CD4-positive, alpha-beta memory T cell (primary cell): Measurements from ENCODE around the gene SMIM36. TPM values are rescaled to one million over a fixed set of nuclear protein-coding genes. Genes with fewer than 3 reads are reported as not detected.
A peak's percentile ranks its signal among the peaks of the same experiment; 100 is the strongest.

Source experiments
- CTCF ChIA-PET: fragments of 350-600 bp; sonication (Branson Sonifier 250); formaldehyde crosslinking; loops from one replicate; lab custom pipeline; 2021; ENCODE audit warnings: inconsistent platforms; ENCODE audit not compliant: partially characterized antibody; lab: Charles Lee
- POLR2A ChIA-PET: fragments of 350-600 bp; sonication (Branson Sonifier 250); formaldehyde crosslinking; loops from one replicate; lab custom pipeline; 2021; ENCODE audit not compliant: partially characterized antibody; lab: Charles Lee
- DNase-seq, 5 donors: peaks; one replicate each; pipeline versions ENCODE4 v3.0.0 to v3.0.0-alpha.2; 2020 to 2022; ENCODE audit warnings: mixed read lengths in 1 of 5
- H3K27ac ChIP-seq: one replicate; pipeline ENCODE4 v1.7.0; 2013; ENCODE audit warnings: low read depth, low read length
- H3K27me3 ChIP-seq: 2 replicates; pipeline ENCODE4 v1.7.0; 2013; ENCODE audit warnings: mild to moderate bottlenecking, low read length, moderate library complexity; ENCODE audit not compliant: insufficient read depth
- H3K36me3 ChIP-seq: 2 replicates; pipeline ENCODE4 v1.7.0; 2013; ENCODE audit warnings: mild to moderate bottlenecking, low read length, moderate library complexity; ENCODE audit not compliant: insufficient read depth
- H3K4me1 ChIP-seq: 2 replicates; pipeline ENCODE4 v1.7.0; 2013; ENCODE audit warnings: mild to moderate bottlenecking, low read length, moderate library complexity; ENCODE audit not compliant: insufficient read depth
- H3K4me3 ChIP-seq, 2 donors: one replicate each; pipeline ENCODE4 v1.7.0; 2013; ENCODE audit warnings: low read length in 2 of 2, mild to moderate bottlenecking in 1 of 2
- H3K9me3 ChIP-seq, 2 donors: one replicate each; pipeline ENCODE4 v1.7.0; 2013; ENCODE audit warnings: low read length in 2 of 2, control low read depth in 1 of 2; ENCODE audit not compliant: control insufficient read depth in 1 of 2
- H3K27ac Mint-ChIP-seq, 7 donors: one replicate each; pipeline ENCODE4 v1.8.0; 2020 to 2021; ENCODE audit warnings: mixed read lengths in 7 of 7, mild to moderate bottlenecking in 6 of 7, inconsistent platforms in 3 of 7, moderate library complexity in 3 of 7
- H3K27me3 Mint-ChIP-seq, 2 donors: one replicate each; pipeline ENCODE4 v1.8.0; 2020 to 2021; ENCODE audit warnings: mixed read lengths in 2 of 2
- H3K36me3 Mint-ChIP-seq, 2 donors: one replicate each; pipeline ENCODE4 v1.8.0; 2020 to 2021; ENCODE audit warnings: mixed read lengths in 2 of 2, inconsistent platforms in 1 of 2, mild to moderate bottlenecking in 1 of 2
- H3K4me1 Mint-ChIP-seq, 4 donors: one replicate each; pipeline ENCODE4 v1.8.0; 2020 to 2021; ENCODE audit warnings: mixed read lengths in 4 of 4, mild to moderate bottlenecking in 1 of 4
- H3K4me3 Mint-ChIP-seq, 8 donors: one replicate each; pipeline ENCODE4 v1.8.0; 2020 to 2021; ENCODE audit warnings: mixed read lengths in 8 of 8, mild to moderate bottlenecking in 7 of 8, moderate library complexity in 6 of 8, inconsistent platforms in 3 of 8
- H3K9me3 Mint-ChIP-seq, 8 donors: one replicate each; pipeline ENCODE4 v1.8.0; 2020 to 2021; ENCODE audit warnings: mixed read lengths in 8 of 8, mild to moderate bottlenecking in 5 of 8, inconsistent platforms in 3 of 8, moderate library complexity in 1 of 8
- intact Hi-C: fragments of 100-400 bp; cut with micrococcal nuclease; formaldehyde crosslinking; loops from one replicate; pipeline ENCODE4 v1.15.1; 2023
- polyA plus RNA-seq, 2 donors: library from polyadenylated mRNA; unstranded; fragments of 300-500 nt; fragmentation: Illumina TruSeq; gene quantifications; one replicate each; pipeline ENCODE4 v1.2.3, GENCODE V29; 2021
- total RNA-seq, 2 experiments: library from RNA; stranded (reverse); gene quantifications; one replicate each; pipeline ENCODE4 v1.2.3, GENCODE V29; 2021

SMIM36 gene
- not detected for total RNA-seq
- polyA plus RNA-seq, result not detected

GRCh38 chr17:55510986-55511721 is at the start of gene SMIM36:
Gene SMIM36, minus strand, starts transcription at chr17:55511452.
- no peak within 1 kb of the TSS for H3K4me3 Mint-ChIP-seq
- H3K4me1 ChIP-seq, result no peaks in the 10 kb centered on the region
- H3K27ac ChIP-seq, result no peak within 1 kb of the TSS
- peaks cover under 1 to 4% of the 10 kb centered on the region in 2 donors for H3K27me3 Mint-ChIP-seq
- no peaks in the 10 kb centered on the region for H3K36me3 ChIP-seq
- POLR2A ChIA-PET, result no interaction called here
- no peak within 1 kb of the TSS for H3K27ac Mint-ChIP-seq
- no peak within 1 kb of the TSS for H3K4me3 ChIP-seq
- H3K9me3 Mint-ChIP-seq, result peaks cover 0 to 3% (median 0%) of the 10 kb centered on the region in 8 donors
- peaks cover 0 to 3% (median 0%) of the 10 kb centered on the region in 4 donors for H3K4me1 Mint-ChIP-seq
- no peaks in the 10 kb centered on the region for H3K9me3 ChIP-seq
- peaks cover 6% of the 10 kb centered on the region for H3K27me3 ChIP-seq
- no peak for DNase-seq
- CTCF ChIA-PET, result interaction anchor here (1.1 to 2.3 kb wide), 5 partner anchors 18 to 518 kb away, joined by 3 to 6 read pairs (median 5); no protein-coding TSS in a partner anchor
- H3K36me3 Mint-ChIP-seq, result no peaks in the 10 kb centered on the region
- intact Hi-C loops, result no loop called here

GRCh38 chr17:55555772-55556171 is 44.5 kb upstream of the SMIM36 start:
- Histone ChIP-seq H3K9me3 (no peaks in the 10 kb centered on the region), H3K36me3 (no peaks in the 10 kb centered on the region), H3K27me3 (no peaks in the 10 kb centered on the region), H3K27ac (no peak overlapping the region), H3K4me1 (no peaks in the 10 kb centered on the region), H3K4me3 (no peak overlapping the region)
- intact Hi-C loops, result no loop called here
- Mint-ChIP-seq H3K4me3 (no peak overlapping the region), H3K9me3 (peaks cover 0 to 2% (median 0%) of the 10 kb centered on the region in 8 donors), H3K36me3 (no peaks in the 10 kb centered on the region), H3K27me3 (peaks cover 2 to 5% of the 10 kb centered on the region in 2 donors), H3K27ac (no peak overlapping the region), H3K4me1 (no peaks in the 10 kb centered on the region)
- CTCF ChIA-PET, result no interaction called here
- POLR2A ChIA-PET, result no interaction called here
- no peak for DNase-seq

- intact Hi-C loops, result loop anchor here (1.0 to 5.0 kb wide), 3 partner anchors 38 to 168 kb away; no protein-coding TSS in a partner anchor
- CTCF ChIA-PET, result interaction anchor here (1.1 to 2.4 kb wide), 4 partner anchors 16 to 61 kb away, joined by 4 to 13 read pairs (median 6); no protein-coding TSS in a partner anchor
- DNase-seq, result peak in 1 of 5 donors; percentile 5
Observed at GRCh38 chr17:55549140-55549539, 37.9 kb upstream of the SMIM36 start.

GRCh38 chr17:55546991-55547664 is 35.9 kb upstream of the SMIM36 start:
- DNase-seq, result no peak
- no peak overlapping the region for H3K4me3 ChIP-seq
- ChIA-PET POLR2A (no interaction called here), CTCF (interaction anchor here (2.1 to 2.4 kb wide), 2 partner anchors 13 to 54 kb away, joined by 8 to 13 read pairs; no protein-coding TSS in a partner anchor)
- peaks cover 0 to 1% (median 0%) of the 10 kb centered on the region in 4 donors for H3K4me1 Mint-ChIP-seq
- H3K4me1 ChIP-seq, result no peaks in the 10 kb centered on the region
- no peak overlapping the region for H3K27ac ChIP-seq
- H3K27ac Mint-ChIP-seq, result peak overlapping the region in 1 of 7 donors; percentile 3
- no peak overlapping the region for H3K4me3 Mint-ChIP-seq
- no peaks in the 10 kb centered on the region for H3K36me3 ChIP-seq
- intact Hi-C loops, result loop anchor here (5.0 kb wide), 2 partner anchors 40 to 170 kb away; no protein-coding TSS in a partner anchor
- no peaks in the 10 kb centered on the region for H3K9me3 ChIP-seq
- H3K27me3 ChIP-seq, result no peaks in the 10 kb centered on the region
- peaks cover 0 to 9% (median 3%) of the 10 kb centered on the region in 8 donors for H3K9me3 Mint-ChIP-seq
- H3K36me3 Mint-ChIP-seq, result no peaks in the 10 kb centered on the region
- H3K27me3 Mint-ChIP-seq, result peaks cover 7 to 21% of the 10 kb centered on the region in 2 donors

More at GRCh38 chr17:55549140-55549539, 37.9 kb upstream of the SMIM36 start:
- Mint-ChIP-seq H3K9me3 (peaks cover 0 to 4% (median 0%) of the 10 kb centered on the region in 8 donors), H3K4me1 (peaks cover 0 to 1% (median 0%) of the 10 kb centered on the region in 4 donors), H3K4me3 (no peak overlapping the region), H3K27me3 (peaks cover 4 to 12% of the 10 kb centered on the region in 2 donors), H3K27ac (no peak overlapping the region), H3K36me3 (no peaks in the 10 kb centered on the region)
- H3K4me1 ChIP-seq, result no peaks in the 10 kb centered on the region
- POLR2A ChIA-PET, result interaction anchor here (1.1 kb wide), 1 partner anchor 53 kb away, joined by 3 read pairs; no protein-coding TSS in a partner anchor
- H3K27me3 ChIP-seq, result no peaks in the 10 kb centered on the region
- H3K36me3 ChIP-seq, result no peaks in the 10 kb centered on the region
- no peaks in the 10 kb centered on the region for H3K9me3 ChIP-seq
- H3K27ac ChIP-seq, result no peak overlapping the region
- no peak overlapping the region for H3K4me3 ChIP-seq

GRCh38 chr17:55546481-55546880 is 35.2 kb upstream of the SMIM36 start:
- intact Hi-C loops, result loop anchor here (5.0 kb wide), 2 partner anchors 41 to 171 kb away; no protein-coding TSS in a partner anchor
- no peak overlapping the region for H3K27ac ChIP-seq
- DNase-seq, result no peak
- Mint-ChIP-seq H3K9me3 (peaks cover 0 to 9% (median 3%) of the 10 kb centered on the region in 8 donors), H3K36me3 (no peaks in the 10 kb centered on the region), H3K4me3 (no peak overlapping the region), H3K27me3 (peaks cover 9 to 21% of the 10 kb centered on the region in 2 donors), H3K4me1 (peaks cover 0 to 1% (median 0%) of the 10 kb centered on the region in 4 donors), H3K27ac (no peak overlapping the region)
- no peaks in the 10 kb centered on the region for H3K9me3 ChIP-seq
- ChIA-PET CTCF (interaction anchor here (0.6 to 2.4 kb wide), 3 partner anchors 13 to 158 kb away, joined by 3 to 8 read pairs (median 3); no protein-coding TSS in a partner anchor), POLR2A (no interaction called here)
- H3K4me1 ChIP-seq, result no peaks in the 10 kb centered on the region
- no peaks in the 10 kb centered on the region for H3K36me3 ChIP-seq
- no peak overlapping the region for H3K4me3 ChIP-seq
- H3K27me3 ChIP-seq, result no peaks in the 10 kb centered on the region

GRCh38 chr17:55545806-55546205 is 34.6 kb upstream of the SMIM36 start:
- Mint-ChIP-seq H3K27me3 (peaks cover 9 to 21% of the 10 kb centered on the region in 2 donors), H3K9me3 (peaks cover 0 to 9% (median 3%) of the 10 kb centered on the region in 8 donors), H3K27ac (no peak overlapping the region), H3K4me1 (peaks cover 0 to 1% (median 0%) of the 10 kb centered on the region in 4 donors), H3K36me3 (no peaks in the 10 kb centered on the region), H3K4me3 (no peak overlapping the region)
- no peak overlapping the region for H3K4me3 ChIP-seq
- no peaks in the 10 kb centered on the region for H3K4me1 ChIP-seq
- ChIA-PET POLR2A (no interaction called here), CTCF (interaction anchor here (0.6 to 1.8 kb wide), 4 partner anchors 12 to 159 kb away, joined by 3 to 4 read pairs (median 3); no protein-coding TSS in a partner anchor)
- DNase-seq, result no peak
- intact Hi-C loops, result loop anchor here (5.0 kb wide), 2 partner anchors 41 to 171 kb away; no protein-coding TSS in a partner anchor
- H3K36me3 ChIP-seq, result no peaks in the 10 kb centered on the region
- H3K27ac ChIP-seq, result no peak overlapping the region
- H3K9me3 ChIP-seq, result no peaks in the 10 kb centered on the region
- H3K27me3 ChIP-seq, result no peaks in the 10 kb centered on the region
